ENCODE data around the gene TSPAN18.

Gene TSPAN18

GRCh38 chr11:44955015-44955738, 228.4 kb downstream of the TSPAN18 start:
- TF ChIP-seq CTCF (IDR thresholded peaks at IDR 0.05; ENCODE audit: control insufficient read depth, extremely low read depth, insufficient read depth) = no peak
- H3K4me3 ChIP-seq (ENCODE audit: low read depth, low read length) = no peak overlapping the region
- DNase-seq (ENCODE audit: low read depth) = no peak

DNA sequence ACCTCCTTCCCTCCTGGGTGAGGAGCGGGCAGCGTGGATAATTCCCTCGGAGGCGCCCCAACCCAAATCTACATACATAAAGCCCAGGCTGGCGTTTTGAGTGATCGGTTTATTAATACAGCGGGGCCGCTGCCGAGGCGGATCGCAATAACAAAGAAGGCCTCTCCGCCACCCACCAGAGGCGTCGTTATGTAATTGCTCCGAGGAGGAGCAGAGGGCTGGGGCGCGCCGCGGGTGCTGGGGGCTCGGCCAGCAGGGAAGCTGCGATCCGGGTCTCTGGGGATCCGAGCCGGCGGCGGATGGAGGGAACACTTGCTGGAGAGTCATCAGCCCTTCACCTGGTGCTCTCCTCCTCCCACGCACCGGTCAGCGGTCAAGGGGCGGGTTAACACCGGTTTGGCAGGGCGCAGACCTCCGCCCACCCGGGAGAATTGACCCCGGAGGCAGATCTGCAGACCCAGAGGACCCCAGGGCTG, 230.3 kb downstream of the TSPAN18 start:
- no peak for TF ChIP-seq CTCF (IDR thresholded peaks at IDR 0.05; ENCODE audit: control insufficient read depth, extremely low read depth, insufficient read depth)
- no peak overlapping the region for H3K4me3 ChIP-seq (ENCODE audit: low read depth, low read length)
- DNase-seq (ENCODE audit: low read depth) = no peak

DNA sequence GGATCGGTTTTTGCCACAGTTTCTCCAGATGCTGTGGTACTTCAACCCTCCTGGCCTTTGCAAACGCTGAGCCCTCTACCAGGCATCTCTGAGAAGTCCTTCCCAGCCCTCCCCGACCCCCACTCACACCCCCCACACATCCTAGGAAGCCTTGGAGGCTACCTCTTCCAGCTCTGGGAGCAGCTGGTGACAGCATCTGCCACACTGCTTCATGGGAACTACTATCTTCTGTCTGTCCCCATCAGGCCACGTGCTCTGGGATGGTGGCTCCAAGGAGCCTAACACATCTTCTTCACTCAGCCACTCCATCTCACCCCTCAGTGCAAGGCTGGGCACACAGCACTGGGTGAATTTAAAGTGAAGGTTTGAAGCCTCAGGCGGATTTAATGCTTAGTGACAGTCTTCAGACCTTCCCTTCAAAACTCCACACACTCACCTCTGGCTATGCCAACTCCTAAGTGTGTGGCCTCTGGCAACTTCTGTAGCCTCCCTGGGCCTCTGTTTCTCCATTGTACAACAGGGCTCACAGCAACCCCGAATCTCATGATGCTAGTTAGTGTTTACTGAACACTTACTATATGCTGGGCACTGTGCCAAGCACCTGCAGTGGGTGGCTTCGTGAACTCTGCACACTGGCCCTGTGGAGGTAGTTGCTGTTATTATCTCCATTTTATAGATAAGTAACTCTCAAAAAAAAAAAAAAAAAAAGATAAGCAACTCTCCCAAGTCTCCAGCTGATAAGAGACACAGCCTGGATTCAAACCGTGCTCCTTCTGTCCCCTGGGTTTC, 231.2 kb downstream of the TSPAN18 start:
- no peak for DNase-seq (ENCODE audit: low read depth)
- H3K4me3 ChIP-seq (ENCODE audit: low read depth, low read length) = no peak overlapping the region
- TF ChIP-seq CTCF (IDR thresholded peaks at IDR 0.05; ENCODE audit: control insufficient read depth, extremely low read depth, insufficient read depth) = no peak

DNA sequence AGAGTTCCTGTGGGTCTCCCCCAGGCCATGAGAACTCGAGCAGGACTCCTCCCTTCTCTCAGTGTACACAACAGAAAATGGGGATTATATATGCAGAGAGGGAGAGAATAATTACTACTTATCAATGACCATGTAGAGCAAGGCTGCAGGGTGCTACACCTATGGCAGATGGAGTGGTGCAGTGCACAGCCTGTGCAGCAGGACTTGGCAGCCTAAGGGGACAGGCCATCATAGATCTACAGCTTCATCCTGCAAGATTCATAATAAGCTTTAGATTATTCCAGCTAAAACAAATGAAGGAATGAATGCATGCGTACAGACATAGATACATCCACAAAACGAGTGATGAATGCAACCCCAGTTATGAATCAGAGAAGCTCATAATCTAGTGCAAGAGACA, 232.3 kb downstream of the TSPAN18 start:
- TF ChIP-seq CTCF (IDR thresholded peaks at IDR 0.05; ENCODE audit: control insufficient read depth, extremely low read depth, insufficient read depth) = no peak
- no peak for DNase-seq (ENCODE audit: low read depth)

DNA sequence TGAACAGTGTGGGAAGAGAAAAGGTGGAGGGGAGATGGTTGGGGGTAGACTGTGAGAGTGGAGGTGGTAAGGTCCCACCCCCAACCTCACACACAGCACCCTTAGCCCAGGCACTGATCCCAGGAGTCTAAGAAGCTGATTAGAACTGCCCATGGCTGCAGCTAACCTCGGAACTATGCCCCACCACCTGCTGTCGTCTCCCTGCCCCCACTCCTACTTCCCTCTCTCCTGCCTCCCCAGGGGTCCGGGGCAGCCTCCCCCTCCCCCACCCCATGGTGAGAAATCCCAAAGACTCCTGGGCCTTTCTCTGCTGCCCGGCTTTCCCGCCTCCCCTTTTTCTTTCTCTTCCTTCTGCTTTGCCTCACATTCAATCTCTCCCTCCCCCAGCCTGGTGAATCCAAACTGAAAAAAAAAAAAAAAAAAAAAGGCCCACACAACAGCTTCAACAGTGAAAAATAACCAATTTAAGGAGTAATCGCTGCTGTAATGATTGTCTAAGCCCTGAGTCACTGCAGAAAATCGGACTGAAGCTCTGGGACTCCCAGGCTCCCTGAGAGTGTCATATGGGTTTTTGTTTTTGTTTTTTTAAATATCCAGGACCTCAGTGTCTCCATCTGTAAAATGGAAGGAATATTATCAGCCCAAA, 233.6 kb downstream of the TSPAN18 start:
- DNase-seq (ENCODE audit: low read depth) = no peak
- no peak overlapping the region for H3K4me3 ChIP-seq (ENCODE audit: low read depth, low read length)
- TF ChIP-seq CTCF (IDR thresholded peaks at IDR 0.05; ENCODE audit: control insufficient read depth, extremely low read depth, insufficient read depth) = no peak

More for the DNA sequence above, 232.3 kb downstream of the TSPAN18 start:
- H3K4me3 ChIP-seq (ENCODE audit: low read depth, low read length) = no peak overlapping the region

GRCh38 chr11:44962464-44962863, 235.7 kb downstream of the TSPAN18 start:
- DNase-seq (ENCODE audit: low read depth) = no peak
- no peak overlapping the region for H3K4me3 ChIP-seq (ENCODE audit: low read depth, low read length)
- TF ChIP-seq CTCF (IDR thresholded peaks at IDR 0.05; ENCODE audit: control insufficient read depth, extremely low read depth, insufficient read depth) = no peak
